DND-41 (cell line): ENCODE results near the gene TMC3.

Source experiments
- CTCF ChIP-seq: IDR thresholded peaks from 2 replicates; pipeline ENCODE4 v1.5.1; 2012; ENCODE audit warnings: borderline replicate concordance, low read length, moderate library complexity, mild to moderate bottlenecking; ENCODE audit not compliant: poor library complexity, severe bottlenecking; ENCODE audit errors: extremely low read depth
- EZH2 ChIP-seq: IDR thresholded peaks from 3 replicates; pipeline ENCODE4 v1.6.1; 2012; ENCODE audit warnings: borderline replicate concordance, low read depth, mild to moderate bottlenecking, moderate library complexity, low read length, inconsistent platforms; ENCODE audit not compliant: severe bottlenecking

- TF ChIP-seq CTCF = no peak
- TF ChIP-seq EZH2 = no peak
Measured at GRCh38 chr15:81343371-81343770, 30.6 kb downstream of the TMC3 start.
